ENCODE data around the gene MSH4.
"Not testable (repeated sequence)": the region's sequence is repeated elsewhere in the genome, so short reads cannot be mapped to it uniquely, and the experiment has no call there.

MSH4 gene

GRCh38 chr1:75808921-75809320 is 12.2 kb downstream of the MSH4 start:
- TF ChIP-seq CTCF (IDR thresholded peaks at IDR 0.05; ENCODE audit: insufficient read depth, low read depth, low read length, missing control alignments): no peak
- no peak overlapping the region for H3K4me3 ChIP-seq (ENCODE audit: low read depth, low read length)
- no peak for DNase-seq (ENCODE audit: low read depth)

GRCh38 chr1:75810113-75810512 is 13.4 kb downstream of the MSH4 start:
- not testable (repeated sequence) for H3K4me3 ChIP-seq (ENCODE audit: low read depth, low read length); DNase-seq (ENCODE audit: low read depth)

DNA sequence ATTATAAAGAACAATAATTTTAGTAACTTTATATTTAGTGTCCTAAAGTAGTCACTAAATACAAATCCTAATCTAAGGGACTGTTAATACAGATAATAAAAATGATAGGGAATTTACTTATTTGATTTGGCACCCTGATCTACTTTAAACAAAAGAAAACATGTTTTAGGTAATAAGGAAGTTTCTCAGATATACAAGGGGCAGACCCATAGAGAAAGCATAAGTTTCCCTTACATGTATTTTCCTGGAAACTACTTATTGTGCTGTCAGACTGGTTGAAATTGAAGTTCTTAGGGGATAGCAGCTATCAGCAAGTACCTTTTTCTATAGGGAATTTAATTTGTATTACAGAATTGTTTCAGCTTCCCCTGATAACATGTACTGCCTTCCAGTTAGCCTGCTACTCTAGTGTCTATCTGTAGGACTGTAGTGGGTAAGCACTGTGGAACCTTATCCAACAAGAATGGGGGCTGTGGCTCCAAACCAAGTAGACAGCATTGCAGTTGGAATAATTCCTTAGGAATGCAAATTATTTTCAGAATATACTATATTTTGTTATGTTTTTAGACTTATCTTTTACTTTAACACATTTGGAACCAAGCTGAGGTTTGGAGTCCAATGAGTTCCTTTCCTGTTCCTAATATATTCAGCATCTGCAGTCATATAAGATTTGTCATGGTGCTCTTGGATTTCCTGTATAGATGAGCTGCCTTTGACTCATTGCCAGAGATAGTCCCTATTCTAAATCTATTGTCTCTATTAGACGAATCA is 14.7 kb downstream of the MSH4 start:
- H3K4me3 ChIP-seq (ENCODE audit: low read depth, low read length): no peak overlapping the region
- TF ChIP-seq CTCF (IDR thresholded peaks at IDR 0.05; ENCODE audit: insufficient read depth, low read depth, low read length, missing control alignments): no peak
- DNase-seq (ENCODE audit: low read depth): no peak

DNA sequence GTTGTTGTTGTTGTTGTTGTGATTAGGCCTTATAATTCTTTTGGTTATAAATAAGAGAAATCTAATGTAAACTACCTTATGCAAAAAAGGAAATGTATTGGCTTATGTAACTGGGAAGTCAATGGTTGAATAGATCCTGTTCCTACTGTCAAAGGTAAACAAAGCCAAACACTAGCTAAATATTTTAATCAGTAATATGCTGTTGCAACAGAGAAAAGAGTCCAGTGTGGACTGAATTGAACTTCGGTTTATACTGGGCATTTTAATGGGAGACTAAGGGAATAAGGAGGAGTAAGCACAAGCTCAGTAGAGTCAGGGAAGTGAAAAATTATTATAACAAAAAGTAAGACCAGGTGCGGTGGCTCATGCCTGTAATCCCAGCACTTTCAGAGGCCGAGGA is 15.4 kb downstream of the MSH4 start:
- TF ChIP-seq CTCF (IDR thresholded peaks at IDR 0.05; ENCODE audit: insufficient read depth, low read depth, low read length, missing control alignments): no peak
- DNase-seq (ENCODE audit: low read depth): no peak
- no peak overlapping the region for H3K4me3 ChIP-seq (ENCODE audit: low read depth, low read length)

GRCh38 chr1:75823596-75823995 is 26.9 kb downstream of the MSH4 start:
- not testable (repeated sequence) for H3K4me3 ChIP-seq (ENCODE audit: low read depth, low read length); DNase-seq (ENCODE audit: low read depth)

GRCh38 chr1:75836528-75837100 is 39.9 kb downstream of the MSH4 start:
- H3K4me3 ChIP-seq (ENCODE audit: low read depth, low read length): no peak overlapping the region
- TF ChIP-seq CTCF (IDR thresholded peaks at IDR 0.05; ENCODE audit: insufficient read depth, low read depth, low read length, missing control alignments): no peak
- DNase-seq (ENCODE audit: low read depth): no peak

- no peak overlapping the region for H3K4me3 ChIP-seq (ENCODE audit: low read depth, low read length)
- no peak for TF ChIP-seq CTCF (IDR thresholded peaks at IDR 0.05; ENCODE audit: insufficient read depth, low read depth, low read length, missing control alignments)
- no peak for DNase-seq (ENCODE audit: low read depth)
Measured at GRCh38 chr1:75838079-75838478, 41.4 kb downstream of the MSH4 start.

GRCh38 chr1:75841421-75841820 is 44.7 kb downstream of the MSH4 start:
- TF ChIP-seq CTCF (IDR thresholded peaks at IDR 0.05; ENCODE audit: insufficient read depth, low read depth, low read length, missing control alignments): no peak
- no peak for DNase-seq (ENCODE audit: low read depth)
- H3K4me3 ChIP-seq (ENCODE audit: low read depth, low read length): no peak overlapping the region
